GM18867 (cell line): ENCODE results near the gene IGFLR1.
"Not testable (repeated sequence)": the region's sequence is repeated elsewhere in the genome, so short reads cannot be mapped to it uniquely, and the experiment has no call there.

Experiments used
- ATAC-seq: cut with Tn5 transposase; IDR thresholded peaks from one replicate; pipeline ENCODE4 v1.9.1; 2021; ENCODE audit warnings: mild to moderate bottlenecking, moderate library complexity; ENCODE audit not compliant: unreplicated experiment

Gene IGFLR1

GRCh38 chr19:35713904-35714495, 28.3 kb downstream of the IGFLR1 start:
- ATAC-seq: no peak

DNA sequence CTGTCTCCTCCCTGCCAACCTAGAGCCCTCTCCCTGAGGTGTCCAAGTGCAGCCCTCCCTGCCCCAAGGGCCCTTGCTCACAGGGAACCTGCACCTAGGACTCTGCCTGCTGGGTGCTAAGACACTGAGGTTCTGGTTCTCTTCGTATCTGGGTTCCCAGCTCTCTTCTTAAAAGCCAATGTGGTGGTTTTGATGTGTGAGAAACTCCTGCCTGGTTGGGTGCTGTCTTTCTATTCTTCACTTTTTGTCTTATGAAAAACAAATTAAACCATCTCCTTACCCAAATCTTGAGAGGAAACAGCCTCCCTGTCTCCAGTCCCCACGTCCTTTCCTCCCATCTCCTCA, 28.8 kb downstream of the IGFLR1 start:
- ATAC-seq: no peak

DNA sequence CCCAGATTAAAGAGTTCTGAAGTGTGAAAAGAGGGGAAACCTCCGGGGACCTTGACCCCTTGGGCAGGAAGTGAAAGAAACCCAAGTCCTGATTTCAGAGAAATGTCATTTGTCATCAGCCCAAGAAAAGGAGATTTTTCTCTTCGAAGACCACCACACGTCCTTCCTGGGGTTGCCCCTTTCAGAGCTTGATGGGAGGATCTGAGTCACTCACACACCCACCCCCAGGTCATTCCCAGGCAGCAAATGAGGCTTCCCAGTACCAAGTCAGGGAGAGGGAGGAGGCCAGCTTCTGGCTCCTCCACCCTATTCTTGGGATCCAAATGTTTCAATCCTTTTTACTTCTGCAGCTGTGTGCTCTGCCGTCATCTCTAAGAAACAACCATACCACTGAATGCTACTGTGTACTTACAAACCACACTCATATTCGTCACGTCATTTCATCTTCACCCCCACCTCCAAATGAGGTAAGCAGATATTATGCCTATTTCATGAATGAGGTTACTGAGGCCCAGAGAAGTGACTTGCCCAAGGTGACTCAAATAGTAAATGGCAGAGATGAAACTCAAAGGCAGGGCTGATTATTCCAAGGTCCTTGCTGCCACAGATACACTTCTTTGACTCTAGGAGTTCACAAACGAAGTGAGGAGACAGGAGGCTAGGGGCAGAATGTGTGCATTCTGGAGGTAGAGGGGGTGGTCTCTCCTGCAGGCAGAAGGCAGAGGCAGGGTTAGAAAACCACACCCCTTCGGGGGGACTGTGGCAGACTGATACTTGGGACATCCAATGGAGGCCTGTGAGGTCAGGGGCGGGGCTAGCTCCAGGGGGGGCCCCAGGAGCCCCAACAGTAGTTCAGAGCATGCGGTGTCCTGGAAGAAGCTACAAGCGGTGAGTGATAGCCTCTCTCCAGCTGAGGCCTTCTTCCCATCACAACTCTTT, 29.4 kb downstream of the IGFLR1 start:
- ATAC-seq: peak; percentile 11

DNA sequence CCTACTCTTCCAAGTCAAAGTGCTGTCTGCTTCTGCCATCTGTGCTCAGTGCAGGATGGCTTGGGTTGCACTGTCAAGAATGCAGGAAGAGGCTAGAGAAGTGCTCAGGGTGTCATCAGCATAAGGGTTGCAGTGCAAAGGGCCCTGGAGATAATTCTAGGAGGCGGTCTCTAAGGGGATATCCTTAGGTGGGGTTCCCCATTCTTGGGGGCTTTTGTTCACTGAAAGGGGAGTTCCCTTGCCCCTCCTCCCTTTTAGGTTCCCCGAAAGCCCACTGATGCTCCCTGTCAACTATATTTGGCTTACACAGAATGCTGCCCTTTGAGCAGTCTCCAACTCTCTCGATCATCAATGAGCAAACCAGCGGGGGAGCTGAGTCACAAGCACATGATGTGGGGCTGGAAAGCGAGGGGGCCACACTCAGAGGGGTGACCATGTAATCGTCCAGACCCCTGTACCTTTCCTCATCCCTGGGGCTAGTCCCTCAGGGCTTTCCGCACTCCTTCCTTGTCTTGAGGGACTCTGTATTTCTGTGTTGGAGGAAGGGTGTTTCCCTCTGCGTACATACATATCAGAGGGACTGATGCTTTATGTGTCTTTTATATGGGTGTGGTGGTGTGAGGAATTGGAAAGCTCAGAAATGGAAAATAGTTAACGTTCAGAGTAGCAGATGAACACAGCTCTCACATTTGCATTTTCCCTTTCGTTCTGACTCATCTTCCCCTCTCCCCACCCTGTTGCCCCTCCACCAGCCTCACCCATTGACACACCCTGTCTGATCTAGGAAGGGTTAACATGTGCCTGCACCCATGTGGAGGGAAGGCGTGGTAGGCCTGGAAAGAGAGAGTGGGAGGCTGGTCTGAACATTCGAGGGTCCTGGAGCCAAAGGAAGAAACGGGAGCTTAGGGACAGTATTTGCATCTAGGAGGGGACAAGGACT, 31.2 kb downstream of the IGFLR1 start:
- peak; percentile 42 for ATAC-seq

DNA sequence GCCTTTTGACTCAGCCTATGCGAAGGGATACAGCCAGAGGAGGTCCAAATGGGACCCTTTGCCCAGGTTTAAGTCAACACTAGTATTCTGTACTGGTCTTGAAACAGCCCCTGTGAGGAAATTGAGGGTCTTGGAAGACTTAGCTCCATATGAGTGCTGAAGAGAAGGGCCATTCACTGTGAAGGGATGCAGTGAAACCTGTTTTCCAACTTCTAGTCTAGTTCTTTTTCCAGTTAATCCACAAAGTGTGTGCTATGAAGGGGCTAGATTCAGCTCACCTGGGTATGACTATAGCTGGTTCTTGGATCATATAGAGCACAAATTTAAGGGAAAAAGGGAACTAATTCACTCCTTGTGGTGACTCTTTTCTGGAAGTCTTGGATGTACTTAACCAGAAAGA, 33.9 kb downstream of the IGFLR1 start:
- ATAC-seq: no peak

DNA sequence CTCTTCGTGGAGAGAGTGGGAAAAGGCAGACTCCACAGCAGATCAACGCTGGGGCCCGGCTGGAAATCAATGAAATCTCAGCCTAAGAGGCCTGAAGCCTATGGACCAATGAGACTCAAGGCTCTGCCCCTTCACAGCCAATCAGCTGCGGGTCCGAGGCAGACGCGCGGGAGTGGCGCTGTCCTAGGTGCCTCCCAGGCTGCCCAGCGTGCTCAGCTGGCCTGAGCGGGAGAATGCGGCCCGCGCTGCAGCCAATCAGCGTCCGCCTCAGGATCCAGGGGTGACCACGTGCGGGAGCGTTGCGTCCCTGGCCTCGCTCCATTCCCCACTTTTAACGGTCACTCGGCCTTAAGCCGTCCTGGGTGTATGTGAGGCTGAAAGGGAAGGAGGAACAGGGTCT, 38.0 kb downstream of the IGFLR1 start, which contains the start of gene ZBTB32:
Gene ZBTB32 (plus strand): TSS at position 341 of the 400 bp plus-strand sequence. CDS start 10,069 bp downstream, outside the sequence.
- ATAC-seq: no peak

DNA sequence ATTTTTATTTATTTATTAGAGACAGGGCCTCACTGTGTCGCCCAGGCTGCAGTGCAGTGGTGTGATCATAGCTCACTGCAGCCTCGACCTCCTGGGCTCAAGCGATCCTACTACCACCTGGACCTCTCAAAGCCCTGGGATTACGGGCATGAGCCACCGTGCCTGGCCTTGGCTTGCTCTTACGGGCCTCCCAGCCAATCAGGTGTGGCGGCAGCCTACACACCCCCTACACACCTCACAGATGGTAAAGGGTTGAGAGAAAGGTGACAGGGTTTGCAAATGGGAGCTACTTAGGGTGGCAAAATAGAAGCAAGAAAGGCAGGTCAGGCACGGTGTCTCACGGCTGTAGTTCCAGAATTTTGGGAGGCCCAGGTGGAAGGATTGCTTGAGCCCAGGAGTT, 38.9 kb downstream of the IGFLR1 start:
- ATAC-seq: no peak

DNA sequence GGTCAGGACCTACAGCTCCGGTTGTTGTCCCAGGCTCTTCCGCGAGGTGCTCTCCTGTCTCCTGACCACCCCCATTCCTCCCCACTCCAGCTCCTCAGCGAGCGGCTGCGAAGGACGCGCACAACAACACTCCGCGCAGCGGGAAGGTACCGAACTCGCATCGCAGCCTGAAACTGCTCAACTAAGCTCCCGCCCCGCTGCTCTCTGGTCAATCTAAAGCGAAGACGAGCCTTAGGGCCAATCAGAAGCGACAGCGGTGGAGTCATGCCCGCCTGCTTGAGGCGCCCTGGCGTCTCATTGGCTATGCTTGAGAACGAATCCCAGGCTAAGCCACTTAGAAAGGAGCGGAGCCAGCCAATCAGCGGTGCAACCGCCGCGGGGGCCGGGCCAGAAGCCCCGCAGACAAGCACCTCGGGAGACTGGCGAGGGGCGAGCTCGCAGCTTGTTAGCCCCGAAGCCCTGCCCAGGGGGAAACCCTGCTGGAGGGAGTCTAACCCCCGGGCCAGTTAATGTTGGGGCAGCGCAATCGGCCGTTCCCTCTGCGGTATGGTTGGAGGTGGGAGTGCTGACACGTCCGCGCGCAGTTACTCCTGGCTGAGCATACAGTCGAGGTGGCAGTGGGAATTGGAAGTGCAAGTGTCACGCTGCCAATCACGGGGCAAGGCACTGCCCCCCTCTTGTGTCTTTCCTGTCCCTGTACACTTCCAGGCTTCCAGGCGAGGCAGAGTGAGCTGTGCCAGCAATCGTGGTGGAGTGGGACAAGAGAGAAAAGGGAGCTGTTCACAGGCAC, 39.8 kb downstream of the IGFLR1 start:
- peak; percentile 96 for ATAC-seq

DNA sequence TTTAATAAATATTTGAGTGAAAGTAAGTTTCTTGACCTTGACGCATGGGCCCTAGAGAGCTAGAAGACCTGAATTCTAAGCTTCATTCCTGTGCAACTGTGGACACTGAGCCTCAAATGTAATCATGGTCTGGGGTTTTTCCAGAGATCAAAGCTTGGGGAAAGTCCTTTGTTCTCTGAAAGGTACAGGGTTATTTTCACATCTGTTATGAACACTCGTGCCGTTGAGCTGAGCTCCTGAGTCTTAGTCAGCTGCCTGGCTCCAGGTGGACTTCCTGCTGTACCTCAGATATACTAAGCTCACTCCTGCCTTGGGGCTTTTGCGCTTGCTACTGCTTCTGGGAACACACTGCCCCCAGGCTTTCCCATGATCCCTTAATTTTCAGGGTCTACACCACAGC, 45.4 kb downstream of the IGFLR1 start:
- ATAC-seq: no peak

DNA sequence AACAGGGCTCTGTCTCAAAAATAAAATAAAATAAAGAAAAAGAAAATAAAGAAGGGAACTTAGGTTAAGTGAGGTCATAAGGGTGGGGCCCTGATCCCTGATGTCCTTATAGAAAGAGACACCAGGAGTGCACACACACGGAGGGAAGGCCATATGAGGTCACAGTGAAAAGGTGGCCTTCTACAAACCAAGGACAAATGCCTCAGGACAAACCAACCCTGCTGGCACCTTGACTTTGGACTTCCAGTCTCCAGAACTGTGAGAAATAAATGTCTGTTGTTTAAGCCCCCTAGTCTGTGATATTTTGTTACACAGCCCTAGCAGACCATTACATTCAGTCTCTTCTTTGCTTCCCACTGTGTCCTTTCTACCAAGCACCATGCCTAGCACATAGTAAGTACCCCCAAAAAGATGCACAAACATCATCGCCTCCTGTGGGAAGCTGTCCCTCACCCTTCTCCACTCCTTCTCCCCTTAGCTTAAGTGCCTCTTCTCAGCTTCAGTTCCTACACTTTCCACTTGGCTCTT, 46.3 kb downstream of the IGFLR1 start:
- no peak for ATAC-seq

GRCh38 chr19:35693835-35694599, 48.2 kb downstream of the IGFLR1 start:
- peak; percentile 69 for ATAC-seq

DNA sequence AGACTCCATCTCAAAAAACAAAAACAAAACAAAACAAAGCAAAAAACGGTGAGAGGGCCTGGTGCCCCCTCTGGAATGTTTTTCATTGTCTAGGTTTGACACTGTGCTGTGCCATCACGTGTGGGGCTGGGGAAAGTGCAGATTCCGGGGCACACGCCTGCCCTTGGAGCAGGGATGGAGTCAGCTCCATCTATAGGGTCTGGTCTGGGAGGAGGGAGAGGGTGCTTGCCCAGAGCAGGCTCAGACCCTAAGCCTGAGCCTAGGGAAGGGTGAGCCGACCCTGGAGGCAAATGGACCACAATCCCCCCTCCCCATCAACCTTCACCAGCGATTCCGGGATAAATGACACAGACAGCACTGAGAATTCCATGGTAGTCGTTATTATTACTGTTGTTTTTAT, 48.8 kb downstream of the IGFLR1 start:
- no peak for ATAC-seq

DNA sequence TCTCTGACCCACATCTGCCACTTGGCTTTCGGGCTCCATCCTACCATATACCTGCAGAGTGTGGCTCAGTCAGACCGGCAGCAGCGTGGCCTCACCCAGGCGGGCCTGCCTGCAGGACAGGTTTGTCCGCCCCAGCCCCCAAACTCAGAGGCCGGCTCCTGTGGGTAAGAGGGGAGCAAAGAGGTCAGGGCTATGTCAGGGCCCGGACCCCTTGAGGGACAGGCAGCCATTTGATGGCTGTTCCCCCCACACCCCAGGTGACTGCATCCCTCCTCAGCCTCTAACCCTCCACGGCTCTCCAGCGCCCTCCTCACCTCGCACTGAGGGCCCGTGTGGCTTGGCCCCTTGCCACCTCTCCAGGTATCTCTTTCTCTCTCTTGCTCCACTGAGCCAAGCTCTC, 50.2 kb downstream of the IGFLR1 start:
- no peak for ATAC-seq

GRCh38 chr19:35691106-35691505, 51.1 kb downstream of the IGFLR1 start:
- not testable (repeated sequence) for ATAC-seq

DNA sequence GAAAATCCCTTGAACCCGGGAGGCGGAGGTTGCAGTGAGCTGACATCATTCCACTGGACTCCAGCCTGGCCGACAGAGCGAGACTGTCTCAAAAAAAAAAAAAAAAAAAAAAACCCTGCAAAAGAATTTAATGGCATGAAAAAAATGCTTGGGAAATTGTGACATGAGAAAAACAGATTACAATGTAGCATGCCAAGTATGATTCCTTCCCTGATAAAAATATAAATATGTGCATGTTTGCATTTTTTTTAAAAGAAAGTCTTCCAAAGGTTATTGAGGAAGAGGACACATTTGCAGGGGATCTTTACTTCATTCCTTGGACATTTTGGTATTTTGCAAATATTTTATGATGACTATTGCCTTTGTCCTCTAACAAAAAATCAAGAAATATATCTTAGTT, 52.4 kb downstream of the IGFLR1 start:
- no peak for ATAC-seq
